Neural progenitor cell (in vitro differentiated cells): ENCODE measurements around the gene CDK11A. TPM values are rescaled to one million over a fixed set of nuclear protein-coding genes. Genes with fewer than 3 reads are reported as not detected.
"Not testable (repeated sequence)": the region's sequence is repeated elsewhere in the genome, so short reads cannot be mapped to it uniquely, and the experiment has no call there.

ENCODE experiments used
- DNase-seq: peaks from one replicate; pipeline ENCODE4 v3.0.0-alpha.2; 2016; ENCODE audit warnings: low spot score
- H2AFZ ChIP-seq: fragments of 200-600 bp; sonication (generic); replicated peaks from 2 replicates; pipeline ENCODE4 v1.6.1; 2016; ENCODE audit warnings: antibody characterized with exemption
- H3F3A ChIP-seq: fragments of 200-600 bp; sonication (generic); 2 replicates; pipeline ENCODE4 v1.6.1; 2016; ENCODE audit warnings: antibody characterized with exemption, low read depth
- H3K27ac ChIP-seq: fragments of 200-600 bp; sonication (generic); 2 replicates; pipeline ENCODE4 v1.5.1; 2016; ENCODE audit warnings: mild to moderate bottlenecking
- H3K27me3 ChIP-seq: fragments of 200-600 bp; sonication (generic); 2 replicates; pipeline ENCODE4 v1.6.1; 2016; ENCODE audit warnings: mild to moderate bottlenecking, moderate library complexity
- H3K36me3 ChIP-seq: fragments of 200-600 bp; sonication (generic); 2 replicates; pipeline ENCODE4 v1.5.1; 2016
- H3K4me1 ChIP-seq: fragments of 200-600 bp; sonication (generic); 2 replicates; pipeline ENCODE4 v1.6.1; 2016; ENCODE audit warnings: mixed run types
- H3K4me2 ChIP-seq: fragments of 200-600 bp; sonication (generic); 2 replicates; pipeline ENCODE4 v1.6.1; 2016
- H3K4me3 ChIP-seq: fragments of 200-600 bp; sonication (generic); 2 replicates; pipeline ENCODE4 v1.5.1; 2016
- H3K79me2 ChIP-seq: fragments of 200-600 bp; sonication (generic); 2 replicates; pipeline ENCODE4 v1.6.1; 2016; ENCODE audit warnings: low read depth
- H3K9ac ChIP-seq: fragments of 200-600 bp; sonication (generic); 2 replicates; pipeline ENCODE4 v1.6.1; 2016
- H3K9me3 ChIP-seq: fragments of 200-600 bp; sonication (generic); 2 replicates; pipeline ENCODE4 v1.5.1; 2016; ENCODE audit warnings: low read depth
- H4K20me1 ChIP-seq: fragments of 200-600 bp; sonication (generic); 2 replicates; pipeline ENCODE4 v1.6.1; 2016; ENCODE audit warnings: low read depth
- H3K27ac Mint-ChIP-seq: 3 replicates; pipeline ENCODE4 v1.8.0; 2021; ENCODE audit warnings: mixed read lengths
- H3K27me3 Mint-ChIP-seq: 2 replicates; pipeline ENCODE4 v1.8.0; 2022; ENCODE audit warnings: low read depth, mild to moderate bottlenecking, inconsistent platforms, moderate library complexity, mixed read lengths; ENCODE audit not compliant: insufficient read depth
- H3K36me3 Mint-ChIP-seq: 3 replicates; pipeline ENCODE4 v1.8.0; 2021; ENCODE audit warnings: mixed read lengths
- H3K4me1 Mint-ChIP-seq: 3 replicates; pipeline ENCODE4 v1.8.0; 2021; ENCODE audit warnings: mixed read lengths
- H3K4me3 Mint-ChIP-seq: 3 replicates; pipeline ENCODE4 v1.8.0; 2021; ENCODE audit warnings: mild to moderate bottlenecking, moderate library complexity, mixed read lengths
- H3K9me3 Mint-ChIP-seq: 3 replicates; pipeline ENCODE4 v1.8.0; 2020; ENCODE audit warnings: mixed read lengths
- EZH2 ChIP-seq: fragments of 200-600 bp; sonication (generic); IDR thresholded peaks from 2 replicates; pipeline ENCODE4 v1.6.1; 2017; ENCODE audit warnings: antibody characterized with exemption, mild to moderate bottlenecking, moderate library complexity
- EZH2phosphoT487 ChIP-seq: fragments of 200-600 bp; sonication (generic); IDR thresholded peaks from 2 replicates; pipeline ENCODE4 v1.6.1; 2017; ENCODE audit warnings: antibody characterized with exemption
- total RNA-seq: library from RNA; depleted of rRNA; stranded (reverse); fragments of >200 nt; gene quantifications from 2 replicates; pipeline ENCODE4 v1.2.3, GENCODE V29; 2015; ENCODE audit warnings: low replicate concordance
- TF ChIP-seq, protein P1 (sequence below): fragments of 200-600 bp; sonication (generic); IDR thresholded peaks from 2 replicates; pipeline ENCODE4 v1.5.1; 2017; ENCODE audit warnings: antibody characterized with exemption, mild to moderate bottlenecking

CDK11A gene
- total RNA-seq, 1 donor from 2014 or later, result 6.6 TPM

DNA sequence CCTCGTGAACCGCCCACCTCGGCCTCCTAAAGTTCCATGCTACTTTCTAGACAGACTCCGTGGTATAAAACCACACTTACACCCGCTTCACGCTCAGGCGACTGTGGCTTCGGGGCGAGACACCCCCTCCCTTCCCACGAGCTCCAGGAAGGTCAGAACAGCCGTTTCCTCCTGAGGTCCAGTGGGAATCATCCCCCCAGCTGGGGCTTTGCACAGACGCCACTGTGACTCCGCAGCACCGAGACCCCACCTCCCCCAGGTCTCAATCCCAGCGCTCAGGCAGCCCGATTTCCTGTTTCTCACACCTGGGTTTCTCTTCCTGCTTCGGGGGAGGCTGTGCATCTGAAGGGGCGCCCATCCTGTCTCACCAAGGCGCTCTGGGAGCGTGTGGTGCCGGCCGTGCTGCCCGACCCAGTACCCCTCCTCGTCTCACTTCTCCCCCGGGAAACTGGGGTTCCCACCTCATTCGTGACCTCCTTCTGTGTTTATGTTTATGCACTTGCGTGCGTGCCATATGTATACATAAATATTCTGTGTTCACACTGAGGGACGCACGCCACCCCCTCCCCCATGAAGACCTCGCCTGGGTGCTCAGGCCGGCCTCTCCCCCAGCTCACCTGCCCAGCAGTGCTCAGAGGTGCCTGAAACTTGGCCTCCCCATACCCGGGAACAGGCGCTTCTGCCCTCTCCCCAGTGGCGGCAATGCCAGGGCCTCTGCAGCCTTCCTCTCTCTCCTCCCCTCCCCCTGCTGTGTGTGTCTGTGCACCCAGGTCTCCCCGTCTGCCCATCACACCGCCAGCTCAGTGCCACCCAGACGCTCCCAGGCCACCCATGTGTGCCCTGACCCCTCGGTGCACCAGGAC is 46.2 kb downstream of the CDK11A start:
- no peaks in the 10 kb centered on the region for H3K9me3 Mint-ChIP-seq
- no peaks in the 10 kb centered on the region for H3K36me3 ChIP-seq
- H3K27ac ChIP-seq, result no peak overlapping the region
- H3K27ac Mint-ChIP-seq, result no peak overlapping the region
- no peaks in the 10 kb centered on the region for H3K4me1 ChIP-seq
- H3K9me3 ChIP-seq, result no peaks in the 10 kb centered on the region
- H2AFZ ChIP-seq, result no peak overlapping the region
- TF ChIP-seq EZH2 (no peak), EZH2phosphoT487 (no peak)
- TF ChIP-seq, protein P1, sequence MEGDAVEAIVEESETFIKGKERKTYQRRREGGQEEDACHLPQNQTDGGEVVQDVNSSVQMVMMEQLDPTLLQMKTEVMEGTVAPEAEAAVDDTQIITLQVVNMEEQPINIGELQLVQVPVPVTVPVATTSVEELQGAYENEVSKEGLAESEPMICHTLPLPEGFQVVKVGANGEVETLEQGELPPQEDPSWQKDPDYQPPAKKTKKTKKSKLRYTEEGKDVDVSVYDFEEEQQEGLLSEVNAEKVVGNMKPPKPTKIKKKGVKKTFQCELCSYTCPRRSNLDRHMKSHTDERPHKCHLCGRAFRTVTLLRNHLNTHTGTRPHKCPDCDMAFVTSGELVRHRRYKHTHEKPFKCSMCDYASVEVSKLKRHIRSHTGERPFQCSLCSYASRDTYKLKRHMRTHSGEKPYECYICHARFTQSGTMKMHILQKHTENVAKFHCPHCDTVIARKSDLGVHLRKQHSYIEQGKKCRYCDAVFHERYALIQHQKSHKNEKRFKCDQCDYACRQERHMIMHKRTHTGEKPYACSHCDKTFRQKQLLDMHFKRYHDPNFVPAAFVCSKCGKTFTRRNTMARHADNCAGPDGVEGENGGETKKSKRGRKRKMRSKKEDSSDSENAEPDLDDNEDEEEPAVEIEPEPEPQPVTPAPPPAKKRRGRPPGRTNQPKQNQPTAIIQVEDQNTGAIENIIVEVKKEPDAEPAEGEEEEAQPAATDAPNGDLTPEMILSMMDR, result no peak
- H3K4me3 Mint-ChIP-seq, result no peak overlapping the region
- no peaks in the 10 kb centered on the region for H3F3A ChIP-seq
- peaks cover 11% of the 10 kb centered on the region for H3K4me1 Mint-ChIP-seq
- peaks cover 4% of the 10 kb centered on the region for H3K36me3 Mint-ChIP-seq
- H3K9ac ChIP-seq, result no peak overlapping the region
- H3K4me2 ChIP-seq, result no peak overlapping the region
- peaks cover 53% of the 10 kb centered on the region for H3K79me2 ChIP-seq
- no peaks in the 10 kb centered on the region for H3K27me3 Mint-ChIP-seq
- no peaks in the 10 kb centered on the region for H3K27me3 ChIP-seq
- DNase-seq, result no peak
- peaks cover 43% of the 10 kb centered on the region for H4K20me1 ChIP-seq
- no peak overlapping the region for H3K4me3 ChIP-seq

DNA sequence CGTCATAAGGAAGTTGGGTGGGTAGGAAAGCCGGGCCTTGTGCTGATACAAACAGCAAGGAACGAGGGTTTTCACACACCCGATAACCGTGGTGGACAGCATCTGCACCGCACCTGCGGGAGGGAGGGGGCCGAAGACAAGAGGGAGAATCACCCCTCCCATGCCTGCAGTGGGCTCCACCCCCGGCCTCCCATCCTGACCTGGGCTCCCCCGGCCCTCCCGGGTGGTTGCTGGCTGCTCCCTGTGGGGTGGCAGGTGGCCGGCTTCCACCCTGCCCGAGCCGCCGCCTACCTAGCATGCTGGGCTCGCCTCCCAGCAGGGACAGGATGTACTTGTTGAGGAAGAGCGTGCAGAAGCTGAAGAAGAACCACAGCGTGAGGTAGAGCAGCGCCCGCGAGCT is 48.1 kb downstream of the CDK11A start:
- H3K9me3 Mint-ChIP-seq, result not testable (repeated sequence)

DNA sequence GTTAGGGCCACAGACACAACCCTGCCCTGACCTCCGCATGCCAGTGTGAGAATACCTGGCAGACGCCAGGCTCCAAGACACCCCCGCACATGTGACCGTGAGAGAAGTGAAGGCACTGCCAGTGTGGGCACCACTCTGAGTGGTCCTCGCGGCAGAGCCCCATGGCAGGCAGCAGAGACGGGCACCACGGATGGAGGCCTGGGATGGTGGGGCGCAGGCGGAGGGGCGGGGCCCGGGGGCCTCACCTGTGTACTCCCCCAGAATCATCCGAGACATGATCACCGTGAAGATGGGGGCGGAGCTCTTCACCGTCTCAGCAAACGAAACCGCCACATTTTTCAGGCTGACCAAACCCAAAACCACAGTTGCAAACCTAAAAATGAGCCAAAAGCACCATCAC is 48.9 kb downstream of the CDK11A start:
- H3K27me3 Mint-ChIP-seq, H3K9me3 ChIP-seq: not testable (repeated sequence)

More for the DNA sequence above, 48.1 kb downstream of the CDK11A start:
- not testable (repeated sequence) for H3K36me3 ChIP-seq, H3K4me2 ChIP-seq, H3K36me3 Mint-ChIP-seq, H3F3A ChIP-seq, H3K4me3 ChIP-seq, H3K9ac ChIP-seq, H3K27me3 ChIP-seq, H2AFZ ChIP-seq, H3K4me1 Mint-ChIP-seq, H3K4me3 Mint-ChIP-seq, H3K9me3 ChIP-seq, H3K4me1 ChIP-seq, H3K27ac Mint-ChIP-seq, H3K27me3 Mint-ChIP-seq, H3K27ac ChIP-seq, DNase-seq
- peaks cover 35% of the 10 kb centered on the region for H3K79me2 ChIP-seq
- peaks cover 28% of the 10 kb centered on the region for H4K20me1 ChIP-seq

DNA sequence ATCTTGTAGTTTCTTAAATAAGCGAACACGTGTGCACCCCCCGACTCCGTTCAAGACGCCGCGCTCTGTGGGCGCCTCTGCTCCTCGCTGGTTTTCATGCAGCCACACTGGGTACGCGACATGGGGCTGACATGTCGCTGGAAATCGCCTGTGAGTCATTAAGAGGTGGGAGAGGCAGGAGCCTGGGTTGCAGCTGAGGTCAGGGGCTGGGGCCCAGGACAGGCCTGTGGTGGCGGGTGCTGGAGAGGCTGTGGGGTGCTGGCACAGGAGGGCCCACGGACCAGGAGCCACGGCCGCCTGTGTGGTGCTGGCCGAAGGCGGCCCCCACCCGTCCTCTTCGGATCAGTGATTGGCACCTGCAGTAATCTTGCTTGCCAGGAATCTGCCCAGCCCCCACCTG is 49.4 kb downstream of the CDK11A start:
- H3K4me3 ChIP-seq, H3K9me3 ChIP-seq, H3K27me3 Mint-ChIP-seq, H3K36me3 Mint-ChIP-seq, H3K4me3 Mint-ChIP-seq, H3K27ac Mint-ChIP-seq, H2AFZ ChIP-seq, H3K4me2 ChIP-seq, H3K9me3 Mint-ChIP-seq, H3K4me1 Mint-ChIP-seq, DNase-seq, H3K9ac ChIP-seq, H3K36me3 ChIP-seq, H3F3A ChIP-seq, H3K27ac ChIP-seq, H3K4me1 ChIP-seq, H3K27me3 ChIP-seq: not testable (repeated sequence)
- H4K20me1 ChIP-seq, result peaks cover 18% of the 10 kb centered on the region
- peaks cover 23% of the 10 kb centered on the region for H3K79me2 ChIP-seq

More for the DNA sequence above, 48.9 kb downstream of the CDK11A start:
- H3K36me3 Mint-ChIP-seq, H3K36me3 ChIP-seq, H2AFZ ChIP-seq, H3K27me3 ChIP-seq, H3K4me1 ChIP-seq, H3K9ac ChIP-seq, DNase-seq, H3K9me3 Mint-ChIP-seq, H3K27ac Mint-ChIP-seq, H3F3A ChIP-seq, H3K27ac ChIP-seq, H3K4me2 ChIP-seq, H3K4me1 Mint-ChIP-seq, H3K4me3 Mint-ChIP-seq, H3K4me3 ChIP-seq: not testable (repeated sequence)
- Histone ChIP-seq H3K79me2 (peaks cover 27% of the 10 kb centered on the region), H4K20me1 (peaks cover 20% of the 10 kb centered on the region)
